MM.1S (cell line): ENCODE data around the gene PHLDB2.

Experiments used
- DNase-seq: peaks from one replicate; pipeline ENCODE4 v3.0.0-alpha.2; 2015
- H2AFZ ChIP-seq: fragments of 300-600 bp; sonication (generic); 2 replicates; pipeline ENCODE4 v1.6.0; 2016; ENCODE audit warnings: antibody characterized with exemption, low read length
- H3F3A ChIP-seq: fragments of 300-600 bp; sonication (generic); 2 replicates; pipeline ENCODE4 v1.6.1; 2016; ENCODE audit warnings: mild to moderate bottlenecking, antibody characterized with exemption, low read length, moderate library complexity, mixed read lengths; ENCODE audit not compliant: insufficient read depth
- H3K27ac ChIP-seq: fragments of 300-600 bp; sonication (generic); 2 replicates; pipeline ENCODE4 v1.5.1; 2016; ENCODE audit warnings: mild to moderate bottlenecking, low read length
- H3K27me3 ChIP-seq: fragments of 300-600 bp; sonication (generic); replicated peaks from 2 replicates; pipeline ENCODE4 v1.6.0; 2016; ENCODE audit warnings: low read length; ENCODE audit not compliant: insufficient read depth
- H3K36me3 ChIP-seq: fragments of 300-600 bp; sonication (generic); replicated peaks from 2 replicates; pipeline ENCODE4 v1.6.1; 2016; ENCODE audit warnings: mild to moderate bottlenecking, low read length, mixed read lengths; ENCODE audit not compliant: insufficient read depth
- H3K4me1 ChIP-seq: fragments of 300-600 bp; sonication (generic); 2 replicates; pipeline ENCODE4 v1.6.1; 2016; ENCODE audit warnings: low read length, mixed read lengths
- H3K4me2 ChIP-seq: fragments of 300-600 bp; sonication (generic); 2 replicates; pipeline ENCODE4 v1.6.0; 2016; ENCODE audit warnings: low read depth, low read length
- H3K4me3 ChIP-seq: fragments of 300-600 bp; sonication (generic); 2 replicates; pipeline ENCODE4 v1.5.1; 2016; ENCODE audit warnings: low read length, mixed read lengths
- H3K79me2 ChIP-seq: fragments of 300-600 bp; sonication (generic); 2 replicates; pipeline ENCODE4 v1.6.1; 2016; ENCODE audit warnings: mixed run types, low read length, mixed read lengths
- H3K9ac ChIP-seq: fragments of 300-600 bp; sonication (generic); 2 replicates; pipeline ENCODE4 v1.6.1; 2016; ENCODE audit warnings: low read length, mixed read lengths
- H3K9me2 ChIP-seq: fragments of 300-600 bp; sonication (generic); replicated peaks from 2 replicates; pipeline ENCODE4 v1.6.1; 2016; ENCODE audit warnings: mild to moderate bottlenecking, low read length, mixed read lengths; ENCODE audit not compliant: insufficient read depth
- H3K9me3 ChIP-seq: fragments of 300-600 bp; sonication (generic); replicated peaks from 2 replicates; pipeline ENCODE4 v1.6.1; 2016; ENCODE audit warnings: mild to moderate bottlenecking, low read length, mixed read lengths; ENCODE audit not compliant: insufficient read depth
- H4K20me1 ChIP-seq: fragments of 300-600 bp; sonication (generic); 2 replicates; pipeline ENCODE4 v1.6.1; 2016; ENCODE audit warnings: mild to moderate bottlenecking, low read length, moderate library complexity, mixed read lengths; ENCODE audit not compliant: insufficient read depth
- CTCF ChIP-seq: fragments of 300-600 bp; sonication (generic); IDR thresholded peaks from 2 replicates; pipeline ENCODE4 v1.5.1; 2016; ENCODE audit warnings: antibody characterized with exemption, low read length, mixed read lengths
- EZH2 ChIP-seq: fragments of 300-600 bp; sonication (generic); optimal IDR thresholded peaks from 2 replicates; pipeline ENCODE3; 2017; ENCODE audit warnings: low read depth, mild to moderate bottlenecking, antibody characterized with exemption, low read length, mixed read lengths
- EZH2phosphoT487 ChIP-seq: fragments of 300-600 bp; sonication (generic); IDR thresholded peaks from 2 replicates; pipeline ENCODE4 v1.6.1; 2018; ENCODE audit warnings: antibody characterized with exemption, low read length

PHLDB2 gene

GRCh38 chr3:111822804-111823203 is 36.3 kb upstream of the PHLDB2 start:
- no peaks in the 10 kb centered on the region for H3K9me3 ChIP-seq
- H3K4me3 ChIP-seq, result no peak overlapping the region
- no peak overlapping the region for H3K9ac ChIP-seq
- no peaks in the 10 kb centered on the region for H3F3A ChIP-seq
- 0 out of 2 replicates have a peak, but pooled peaks cover 6% of the 10 kb centered on the region for H3K4me1 ChIP-seq
- H3K79me2 ChIP-seq, result no peaks in the 10 kb centered on the region
- H3K27me3 ChIP-seq, result no peaks in the 10 kb centered on the region
- H4K20me1 ChIP-seq, result no peaks in the 10 kb centered on the region
- H3K4me2 ChIP-seq, result no peak overlapping the region
- no peak for DNase-seq
- no peak overlapping the region for H3K27ac ChIP-seq
- no peak overlapping the region for H2AFZ ChIP-seq
- no peak for TF ChIP-seq CTCF
- no peak for TF ChIP-seq EZH2
- no peak for TF ChIP-seq EZH2phosphoT487
- H3K36me3 ChIP-seq, result no peaks in the 10 kb centered on the region
- no peaks in the 10 kb centered on the region for H3K9me2 ChIP-seq

GRCh38 chr3:111823341-111823855 is 35.7 kb upstream of the PHLDB2 start:
- H4K20me1 ChIP-seq, result no peaks in the 10 kb centered on the region
- H3K4me3 ChIP-seq, result no peak overlapping the region
- no peak overlapping the region for H3K9ac ChIP-seq
- no peaks in the 10 kb centered on the region for H3K27me3 ChIP-seq
- H3K9me3 ChIP-seq, result no peaks in the 10 kb centered on the region
- no peak for TF ChIP-seq EZH2
- TF ChIP-seq EZH2phosphoT487, result no peak
- no peak for TF ChIP-seq CTCF
- no peak overlapping the region for H2AFZ ChIP-seq
- H3F3A ChIP-seq, result no peaks in the 10 kb centered on the region
- no peak overlapping the region for H3K27ac ChIP-seq
- no peak overlapping the region for H3K4me2 ChIP-seq
- H3K36me3 ChIP-seq, result no peaks in the 10 kb centered on the region
- H3K79me2 ChIP-seq, result no peaks in the 10 kb centered on the region
- DNase-seq, result no peak
- H3K9me2 ChIP-seq, result no peaks in the 10 kb centered on the region
- 0 out of 2 replicates have a peak, but pooled peaks cover 6% of the 10 kb centered on the region for H3K4me1 ChIP-seq

- H3K4me1 ChIP-seq, result 0 out of 2 replicates have a peak, but pooled peaks cover 6% of the 10 kb centered on the region
Observed at GRCh38 chr3:111824351-111824750, 34.7 kb upstream of the PHLDB2 start.

More at GRCh38 chr3:111824351-111824750, 34.7 kb upstream of the PHLDB2 start:
- no peak overlapping the region for H3K27ac ChIP-seq
- no peaks in the 10 kb centered on the region for H3K36me3 ChIP-seq
- no peaks in the 10 kb centered on the region for H3K27me3 ChIP-seq
- no peak overlapping the region for H3K4me2 ChIP-seq
- no peaks in the 10 kb centered on the region for H3K9me2 ChIP-seq
- no peaks in the 10 kb centered on the region for H3F3A ChIP-seq
- no peak overlapping the region for H3K4me3 ChIP-seq
- DNase-seq, result no peak
- H3K9ac ChIP-seq, result no peak overlapping the region
- H4K20me1 ChIP-seq, result no peaks in the 10 kb centered on the region
- no peaks in the 10 kb centered on the region for H3K9me3 ChIP-seq
- no peak for TF ChIP-seq EZH2phosphoT487
- no peak for TF ChIP-seq EZH2
- TF ChIP-seq CTCF, result no peak
- H2AFZ ChIP-seq, result no peak overlapping the region
- H3K79me2 ChIP-seq, result no peaks in the 10 kb centered on the region
